Natural killer cell (primary cell): ENCODE data around the gene TCEANC2. TPM values are rescaled to one million over a fixed set of nuclear protein-coding genes. Genes with fewer than 3 reads are reported as not detected.

Experiments used
- ATAC-seq, 3 donors: fragments of 150-1000 bp in 2 of 3; fragments of 200-7000 bp in 1 of 3; cut with Tn5 transposase; 1 replicate in 1 of 3; 2 replicates in 2 of 3; pipeline ENCODE4 v1.10.0; 2021; ENCODE audit warnings: mild to moderate bottlenecking in 2 of 3, moderate library complexity in 2 of 3
- DNase-seq, 2 donors: peaks; one replicate each; pipeline versions ENCODE4 v3.0.0 to v3.0.0-alpha.2; 2013 to 2021; ENCODE audit warnings: mixed read lengths in 1 of 2
- H3K27ac ChIP-seq: one replicate; pipeline ENCODE4 v1.5.1; 2013; ENCODE audit warnings: mild to moderate bottlenecking, low read length
- H3K27me3 ChIP-seq: one replicate; pipeline ENCODE4 v1.6.1; 2013; ENCODE audit warnings: low read length; ENCODE audit not compliant: control insufficient read depth, insufficient read depth
- H3K36me3 ChIP-seq: one replicate; pipeline ENCODE4 v1.6.1; 2013; ENCODE audit warnings: low read length; ENCODE audit not compliant: control insufficient read depth, insufficient read depth
- H3K4me1 ChIP-seq: one replicate; pipeline ENCODE4 v1.6.1; 2013; ENCODE audit warnings: low read length; ENCODE audit not compliant: control insufficient read depth, insufficient read depth
- H3K4me3 ChIP-seq: one replicate; pipeline ENCODE4 v1.5.1; 2013; ENCODE audit warnings: low read length
- H3K9me3 ChIP-seq: one replicate; pipeline ENCODE4 v1.6.1; 2013; ENCODE audit warnings: low read length; ENCODE audit not compliant: control insufficient read depth, insufficient read depth
- H3K27ac Mint-ChIP-seq, 2 donors: one replicate each; pipeline ENCODE4 v1.8.0; 2022; ENCODE audit warnings: mild to moderate bottlenecking in 2 of 2, mixed read lengths in 2 of 2, moderate library complexity in 1 of 2
- H3K27me3 Mint-ChIP-seq, 2 donors: one replicate each; pipeline ENCODE4 v1.8.0; 2022; ENCODE audit warnings: low read depth in 2 of 2, mixed read lengths in 2 of 2
- H3K36me3 Mint-ChIP-seq: one replicate; pipeline ENCODE4 v1.8.0; 2022; ENCODE audit warnings: mixed read lengths
- H3K4me1 Mint-ChIP-seq, 2 donors: one replicate each; pipeline ENCODE4 v1.8.0; 2022; ENCODE audit warnings: mixed read lengths in 2 of 2
- H3K4me3 Mint-ChIP-seq: one replicate; pipeline ENCODE4 v1.8.0; 2022; ENCODE audit warnings: mild to moderate bottlenecking, moderate library complexity, mixed read lengths
- H3K9me3 Mint-ChIP-seq, 2 donors: one replicate each; pipeline ENCODE4 v1.8.0; 2022; ENCODE audit warnings: mixed read lengths in 2 of 2
- CTCF ChIP-seq: fragments of 200-600 bp; IDR thresholded peaks from one replicate; pipeline ENCODE4 v1.8.0; 2022; ENCODE audit warnings: antibody characterized with exemption
- WGBS: methylation state at CpG from one replicate; pipeline ENCODE4 v1.1.7; 2013; ENCODE audit warnings: missing lambda C conversion rate; ENCODE audit not compliant: insufficient coverage; 5-methylcytosine and 5-hydroxymethylcytosine counted together
- intact Hi-C: fragments of 100-400 bp; cut with micrococcal nuclease; formaldehyde crosslinking; loops from one replicate; pipeline ENCODE4 v1.14.2; 2022
- total RNA-seq, 4 donors: library from RNA; stranded (reverse); fragments of 120-200 nt in 1 of 4; gene quantifications; one replicate each; pipeline versions ENCODE4 v1.2.3 to v1.2.4, GENCODE V29; 2013 to 2022

TCEANC2 gene
- total RNA-seq, 3 donors from 2014 or later (not counting 1 experiment from before 2014, with no cell fraction given), result 5.1 to 9.5 (median 7.3) TPM

DNA sequence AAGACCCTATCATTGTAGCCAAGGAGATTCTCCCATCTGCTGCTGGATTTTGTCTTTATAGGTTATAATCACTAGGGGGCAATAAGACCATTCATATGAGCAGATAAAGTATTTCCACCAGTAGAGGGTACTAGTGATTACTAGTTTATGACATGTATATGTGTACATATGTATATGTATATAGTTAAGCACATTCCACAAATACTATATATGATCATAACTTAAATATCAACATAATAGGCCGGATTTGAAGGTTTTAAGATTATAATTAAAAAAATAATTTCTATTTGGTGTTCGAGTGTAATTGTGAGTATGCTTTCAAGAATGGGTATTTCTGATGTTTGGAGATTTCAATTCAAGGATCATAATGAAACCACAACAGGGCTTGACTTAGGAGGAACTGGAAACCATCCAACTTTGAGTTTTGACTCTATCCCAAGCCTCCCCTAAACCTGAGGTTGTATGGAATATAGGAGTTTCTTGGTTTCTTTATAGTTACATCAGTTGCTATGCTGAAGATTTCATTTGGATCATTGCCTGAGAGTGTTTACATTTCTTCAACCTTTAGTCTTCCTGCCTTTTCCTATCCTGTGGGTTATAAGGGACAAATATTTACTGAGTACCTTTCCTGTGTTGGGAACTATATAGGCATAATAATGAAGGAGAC is 16.9 kb downstream of the TCEANC2 start:
- H3K27ac Mint-ChIP-seq, result no peak overlapping the region
- H3K4me3 Mint-ChIP-seq, result no peak overlapping the region
- Histone ChIP-seq H3K4me3 (no peak overlapping the region), H3K36me3 (peaks cover 5% of the 10 kb centered on the region), H3K27ac (no peak overlapping the region), H3K4me1 (no peaks in the 10 kb centered on the region), H3K9me3 (no peaks in the 10 kb centered on the region), H3K27me3 (no peaks in the 10 kb centered on the region)
- intact Hi-C loops, result loop anchor here (1.0 to 5.0 kb wide), 2 partner anchors 419 to 732 kb away; partner anchors contain the start of gene TTC22
- no peaks in the 10 kb centered on the region for H3K27me3 Mint-ChIP-seq
- peak; percentile 98 for TF ChIP-seq CTCF
- H3K9me3 Mint-ChIP-seq, result no peaks in the 10 kb centered on the region
- 38% methylated on average over 1 of the region's 2 CpGs for WGBS
- ATAC-seq (peak; percentile 91 to 100 (median 98)), DNase-seq (peak in 1 of 2 donors; percentile 73)
- no peaks in the 10 kb centered on the region for H3K4me1 Mint-ChIP-seq
- H3K36me3 Mint-ChIP-seq, result no peaks in the 10 kb centered on the region

GRCh38 chr1:54077359-54077758 is 24.0 kb downstream of the TCEANC2 start:
- Mint-ChIP-seq H3K36me3 (no peaks in the 10 kb centered on the region), H3K27me3 (no peaks in the 10 kb centered on the region), H3K4me1 (peaks cover 5 to 10% of the 10 kb centered on the region in 2 donors), H3K27ac (peak overlapping the region in 1 of 2 donors; percentile 11), H3K9me3 (no peaks in the 10 kb centered on the region), H3K4me3 (no peak overlapping the region)
- Histone ChIP-seq H3K27ac (no peak overlapping the region), H3K9me3 (no peaks in the 10 kb centered on the region), H3K4me3 (no peak overlapping the region), H3K36me3 (peaks cover 3% of the 10 kb centered on the region), H3K4me1 (no peaks in the 10 kb centered on the region), H3K27me3 (no peaks in the 10 kb centered on the region)
- DNase-seq (no peak), ATAC-seq (no peak)
- intact Hi-C loops, result no loop called here
- no peak for TF ChIP-seq CTCF

DNA sequence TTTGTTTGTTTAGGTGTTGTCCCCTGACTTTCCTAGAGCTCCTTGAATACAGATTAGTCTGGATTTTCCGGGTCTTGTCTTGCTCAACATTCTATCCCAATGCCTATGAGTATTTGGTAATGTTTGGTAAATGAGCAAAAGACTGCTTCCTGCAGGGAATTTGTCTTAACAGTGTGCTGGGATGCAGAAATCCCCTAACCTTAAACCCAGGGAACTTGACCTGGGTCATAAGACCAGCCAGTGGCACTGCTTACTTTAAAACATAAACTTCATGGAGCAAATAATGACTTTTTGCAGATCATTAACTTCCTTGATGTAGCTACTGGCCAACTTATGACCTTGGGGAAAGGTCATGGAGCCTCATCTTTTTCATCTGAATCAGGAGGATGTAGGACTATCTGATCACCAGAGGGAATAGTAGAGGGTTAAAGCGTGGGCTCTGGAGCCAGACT is 27.2 kb downstream of the TCEANC2 start:
- H3K4me3 Mint-ChIP-seq, result no peak overlapping the region
- 81% methylated on average over 1 of the region's 2 CpGs for WGBS
- no peak overlapping the region for H3K27ac Mint-ChIP-seq
- Histone ChIP-seq H3K4me1 (no peaks in the 10 kb centered on the region), H3K9me3 (no peaks in the 10 kb centered on the region), H3K4me3 (no peak overlapping the region), H3K36me3 (peaks cover 3% of the 10 kb centered on the region), H3K27ac (no peak overlapping the region), H3K27me3 (no peaks in the 10 kb centered on the region)
- no peaks in the 10 kb centered on the region for H3K36me3 Mint-ChIP-seq
- ATAC-seq (no peak), DNase-seq (no peak)
- intact Hi-C loops, result no loop called here
- TF ChIP-seq CTCF, result no peak
- H3K27me3 Mint-ChIP-seq, result no peaks in the 10 kb centered on the region
- H3K4me1 Mint-ChIP-seq, result peaks cover 10 to 12% of the 10 kb centered on the region in 2 donors
- no peaks in the 10 kb centered on the region for H3K9me3 Mint-ChIP-seq
